SK-N-MC (cell line): ENCODE data around the gene ADAP1.

Experiments
- EZH2 ChIP-seq: fragments of 200-600 bp; sonication (generic); IDR thresholded peaks from one replicate; pipeline ENCODE4 v1.6.1; 2017; ENCODE audit warnings: antibody characterized with exemption
- FOXP2 ChIP-seq: optimal IDR thresholded peaks from 2 replicates; pipeline ENCODE3; 2011; ENCODE audit warnings: mild to moderate bottlenecking, moderate library complexity; ENCODE audit not compliant: insufficient read depth; ENCODE audit errors: extremely low read length, control extremely low read depth
- POLR2AphosphoS5 ChIP-seq: IDR thresholded peaks from 2 replicates; pipeline ENCODE4 v1.6.1; 2012; ENCODE audit warnings: mild to moderate bottlenecking, low read depth, low read length, borderline replicate concordance

GRCh38 chr7:875051-875450, 79.4 kb downstream of the ADAP1 start:
- TF ChIP-seq POLR2AphosphoS5, result no peak
- TF ChIP-seq EZH2, result no peak
- no peak for TF ChIP-seq FOXP2
